ENCODE data around the gene NRG2. TPM values are rescaled to one million over a fixed set of nuclear protein-coding genes. Genes with fewer than 3 reads are reported as not detected.

NRG2 gene
- total RNA-seq, 4 donors from 2014 or later = 4.1 to 13.2 (median 7.0) TPM

DNA sequence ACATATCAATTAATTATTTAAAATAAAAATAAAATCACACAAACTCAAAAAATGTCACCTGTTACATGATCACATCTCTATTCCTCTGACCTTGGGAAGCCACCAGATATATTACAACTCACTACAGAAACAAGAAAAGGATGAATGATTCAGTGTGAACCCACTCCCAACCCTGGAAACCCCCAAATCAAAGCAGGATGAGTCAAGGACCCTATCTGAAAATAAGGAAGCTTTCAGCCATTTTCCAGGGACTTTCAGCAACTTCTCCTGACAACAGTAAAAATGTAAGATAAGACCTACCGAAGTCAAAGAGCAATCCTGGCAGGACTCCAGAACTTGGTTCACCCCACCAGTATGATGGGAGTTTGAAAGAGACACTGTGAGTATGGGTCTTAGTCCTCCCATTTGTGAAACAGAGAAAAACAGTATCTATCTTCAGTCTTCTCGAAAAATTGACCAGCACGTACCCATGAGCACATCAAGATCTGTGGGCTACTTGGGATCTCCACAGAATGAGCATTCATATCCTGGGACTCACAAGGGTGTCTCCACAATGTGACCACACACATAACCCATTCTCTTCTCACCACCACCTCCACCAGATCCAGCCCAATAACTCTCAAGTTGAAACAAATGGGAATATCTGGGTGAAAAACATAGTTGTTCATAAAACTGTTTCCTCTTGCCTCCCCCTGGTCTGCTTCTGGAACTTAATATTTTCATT, 9.9 kb downstream of the NRG2 start:
- TF ChIP-seq, protein P1, sequence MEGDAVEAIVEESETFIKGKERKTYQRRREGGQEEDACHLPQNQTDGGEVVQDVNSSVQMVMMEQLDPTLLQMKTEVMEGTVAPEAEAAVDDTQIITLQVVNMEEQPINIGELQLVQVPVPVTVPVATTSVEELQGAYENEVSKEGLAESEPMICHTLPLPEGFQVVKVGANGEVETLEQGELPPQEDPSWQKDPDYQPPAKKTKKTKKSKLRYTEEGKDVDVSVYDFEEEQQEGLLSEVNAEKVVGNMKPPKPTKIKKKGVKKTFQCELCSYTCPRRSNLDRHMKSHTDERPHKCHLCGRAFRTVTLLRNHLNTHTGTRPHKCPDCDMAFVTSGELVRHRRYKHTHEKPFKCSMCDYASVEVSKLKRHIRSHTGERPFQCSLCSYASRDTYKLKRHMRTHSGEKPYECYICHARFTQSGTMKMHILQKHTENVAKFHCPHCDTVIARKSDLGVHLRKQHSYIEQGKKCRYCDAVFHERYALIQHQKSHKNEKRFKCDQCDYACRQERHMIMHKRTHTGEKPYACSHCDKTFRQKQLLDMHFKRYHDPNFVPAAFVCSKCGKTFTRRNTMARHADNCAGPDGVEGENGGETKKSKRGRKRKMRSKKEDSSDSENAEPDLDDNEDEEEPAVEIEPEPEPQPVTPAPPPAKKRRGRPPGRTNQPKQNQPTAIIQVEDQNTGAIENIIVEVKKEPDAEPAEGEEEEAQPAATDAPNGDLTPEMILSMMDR (IDR thresholded peaks at IDR 0.05; ENCODE audit: low read depth) = no peak

DNA sequence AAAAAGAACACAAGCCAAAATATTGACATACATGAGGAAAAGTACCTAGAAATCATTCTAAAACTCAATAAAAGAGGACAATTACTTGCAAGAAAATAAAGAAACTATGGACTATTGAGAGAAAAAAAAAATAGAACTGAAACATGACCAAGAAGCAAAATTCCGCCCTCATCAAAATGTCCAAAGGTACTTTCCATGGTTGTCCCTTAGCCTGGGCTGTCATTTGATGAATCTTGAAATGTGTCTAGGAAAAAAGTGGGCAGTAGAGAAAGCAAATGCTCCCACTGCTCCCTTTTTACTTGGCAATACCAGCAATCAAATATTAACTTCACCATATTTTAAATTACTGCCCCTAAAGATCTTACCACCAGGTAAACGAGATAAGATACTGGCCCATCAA, 10.8 kb downstream of the NRG2 start:
- TF ChIP-seq, protein P1 (IDR thresholded peaks at IDR 0.05; ENCODE audit: low read depth) = no peak

DNA sequence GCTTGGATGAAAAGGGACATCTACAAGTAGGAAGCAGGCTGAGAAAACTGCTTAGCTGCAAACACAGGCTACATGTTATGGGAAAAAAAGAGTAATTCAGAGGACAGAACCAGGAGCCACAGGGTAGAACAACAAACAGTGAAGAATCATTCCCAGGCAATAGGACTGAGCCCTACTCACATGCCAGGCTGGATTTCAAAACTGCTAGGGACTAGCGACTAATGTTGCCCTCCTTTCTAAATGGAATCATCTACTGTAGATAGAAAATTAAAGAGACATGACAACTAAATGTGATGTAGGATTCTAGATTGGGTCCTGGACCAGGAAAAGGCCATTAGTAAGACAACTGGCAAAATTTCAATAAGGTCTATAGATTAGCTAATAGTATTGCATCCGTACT, 15.3 kb downstream of the NRG2 start:
- TF ChIP-seq, protein P1 (IDR thresholded peaks at IDR 0.05; ENCODE audit: low read depth) = no peak

DNA sequence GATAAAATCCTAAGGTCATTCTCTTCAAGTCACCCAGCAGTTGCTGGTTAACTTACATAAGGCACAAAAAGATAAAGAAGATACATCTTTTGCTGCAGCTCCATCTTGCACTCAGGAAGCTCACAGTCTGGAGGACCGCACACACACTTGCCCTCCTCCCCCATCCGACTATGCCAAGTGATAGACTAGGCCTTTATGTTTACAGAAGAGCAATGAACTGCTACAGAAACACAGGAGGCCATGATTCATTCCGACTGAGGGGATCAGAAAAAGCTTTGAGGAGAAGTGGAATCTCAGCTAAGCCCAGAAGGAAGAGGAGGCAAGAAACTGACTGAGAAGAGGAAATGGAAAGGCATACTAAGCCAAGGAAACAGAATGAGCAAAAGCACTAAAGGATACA, 17.4 kb downstream of the NRG2 start:
- TF ChIP-seq, protein P1 (IDR thresholded peaks at IDR 0.05; ENCODE audit: low read depth) = no peak

DNA sequence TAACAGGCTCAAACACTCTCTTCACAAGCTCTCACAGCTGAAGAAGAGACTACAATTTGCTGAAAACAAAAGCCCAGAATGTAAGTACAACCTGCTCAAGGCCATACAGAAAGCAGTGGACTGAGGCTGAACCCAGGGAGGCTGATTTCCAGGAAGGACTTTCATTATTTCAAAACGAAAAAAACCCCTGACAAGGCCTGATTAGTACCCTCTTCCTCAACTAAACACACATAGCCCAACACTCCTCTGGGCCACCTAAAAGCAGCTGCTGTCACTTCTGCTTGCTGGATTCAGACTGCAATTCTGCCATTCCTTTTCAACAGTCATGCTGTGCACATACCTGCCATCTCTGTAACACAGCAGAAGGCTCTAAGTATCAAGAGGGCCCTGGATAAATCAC, 18.2 kb downstream of the NRG2 start:
- TF ChIP-seq, protein P1 (IDR thresholded peaks at IDR 0.05; ENCODE audit: low read depth) = no peak

DNA sequence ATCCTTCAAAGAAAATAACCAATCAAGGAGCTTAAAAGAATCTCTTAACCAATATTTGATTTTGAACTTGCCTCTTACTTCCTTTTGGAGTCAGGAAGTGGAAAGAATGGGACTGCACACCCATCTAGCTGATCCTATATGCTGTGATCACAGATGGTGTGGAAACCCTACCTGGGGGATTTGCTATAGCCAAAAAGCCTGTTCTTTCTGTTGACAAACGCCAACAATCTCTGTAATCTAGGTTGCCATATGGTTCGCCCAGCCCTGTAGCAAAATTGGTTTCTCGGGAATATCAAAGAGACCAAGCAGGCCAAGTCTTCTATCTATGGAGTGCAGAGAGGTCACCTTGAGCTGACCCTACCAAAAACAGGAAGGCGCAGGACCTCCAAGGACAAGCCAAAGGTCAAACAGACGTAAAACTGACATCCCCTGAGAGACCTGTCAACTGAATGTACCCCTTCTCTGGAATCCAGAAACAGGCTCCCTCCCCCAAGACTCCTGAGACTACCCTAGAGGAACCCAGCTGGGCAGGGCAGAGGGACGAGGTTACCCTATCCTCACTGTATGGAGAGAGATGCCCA, 19.4 kb downstream of the NRG2 start:
- TF ChIP-seq, protein P1 (IDR thresholded peaks at IDR 0.05; ENCODE audit: low read depth) = no peak

DNA sequence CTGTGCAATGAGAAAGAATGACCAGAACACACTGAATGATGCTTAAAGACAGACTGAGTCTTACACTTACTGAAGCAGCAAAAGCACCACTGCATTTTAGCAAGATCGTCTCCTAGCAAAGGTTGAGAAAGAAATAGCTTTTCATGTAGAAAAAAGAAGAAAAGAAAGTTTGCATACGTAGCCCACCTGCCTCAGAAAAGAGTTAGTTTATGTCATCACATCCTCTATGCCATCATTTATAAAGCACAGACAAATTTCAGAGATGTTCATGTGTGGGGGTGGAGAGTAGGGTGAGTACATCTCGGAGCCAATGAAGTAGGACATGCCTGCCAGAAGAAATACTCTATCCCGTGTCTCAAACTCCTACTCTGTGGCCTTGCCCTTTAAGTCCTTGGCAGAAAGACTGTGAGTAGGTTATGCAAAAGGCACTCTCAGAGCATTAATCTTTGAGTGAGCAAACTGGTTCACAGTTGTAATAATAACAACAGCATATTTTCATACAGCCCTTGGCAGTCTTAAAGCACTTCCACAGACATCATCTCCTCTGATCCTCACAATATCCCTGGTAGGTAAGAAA, 22.4 kb downstream of the NRG2 start:
- TF ChIP-seq, protein P1 (IDR thresholded peaks at IDR 0.05; ENCODE audit: low read depth) = no peak
